WI38 (cell line): ENCODE measurements around the gene SELENOW.
"Not testable (repeated sequence)": the region's sequence is repeated elsewhere in the genome, so short reads cannot be mapped to it uniquely, and the experiment has no call there.

Source experiments
- H3K4me3 ChIP-seq: 2 replicates; pipeline ENCODE4 v1.5.1; 2011; ENCODE audit warnings: low read depth, mild to moderate bottlenecking, control low read depth, low read length
- TF ChIP-seq, protein P1 (sequence below): IDR thresholded peaks from 2 replicates; pipeline ENCODE4 v1.5.1; 2012; ENCODE audit warnings: low read depth, mild to moderate bottlenecking, control low read depth, low read length

SELENOW gene

DNA sequence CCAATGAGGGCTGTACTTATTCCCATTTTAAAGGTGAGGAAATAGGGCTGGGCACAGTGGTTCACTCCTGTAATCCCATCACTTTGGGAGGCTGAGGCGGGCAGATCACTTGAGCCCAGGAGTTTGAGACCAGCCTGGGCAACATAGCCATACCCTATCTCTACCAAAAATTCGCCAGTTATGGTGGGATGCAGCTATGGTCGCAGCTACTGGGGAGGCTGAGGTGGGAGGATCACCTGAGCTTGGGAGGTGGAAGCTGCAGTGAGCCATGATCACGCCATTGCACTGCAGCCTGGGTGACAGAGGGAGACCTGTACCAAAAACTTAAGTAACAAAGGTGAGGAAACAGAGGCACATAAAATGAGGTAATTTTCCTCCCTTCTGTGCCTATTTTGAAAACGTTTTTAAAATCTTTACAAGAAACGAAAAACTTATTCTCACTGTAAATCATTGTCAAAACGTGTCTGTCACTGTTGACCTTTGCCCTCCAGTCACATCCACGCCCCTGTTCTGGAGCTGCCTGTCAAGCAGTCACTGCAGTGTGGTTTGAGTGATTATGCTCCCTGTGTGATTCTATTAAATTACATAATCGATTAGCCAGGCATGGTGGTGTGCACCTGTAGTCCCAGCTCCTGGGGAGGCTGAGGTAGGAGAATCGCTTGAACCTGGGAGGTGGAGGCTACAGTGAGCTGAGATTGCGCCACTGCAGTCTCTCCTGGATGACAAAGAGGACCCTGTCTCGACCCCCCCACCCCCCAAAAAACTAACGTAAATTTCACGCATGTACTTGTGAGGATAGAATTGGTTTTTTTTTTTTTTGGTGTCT is 20.7 kb upstream of the SELENOW start:
- TF ChIP-seq, protein P1, sequence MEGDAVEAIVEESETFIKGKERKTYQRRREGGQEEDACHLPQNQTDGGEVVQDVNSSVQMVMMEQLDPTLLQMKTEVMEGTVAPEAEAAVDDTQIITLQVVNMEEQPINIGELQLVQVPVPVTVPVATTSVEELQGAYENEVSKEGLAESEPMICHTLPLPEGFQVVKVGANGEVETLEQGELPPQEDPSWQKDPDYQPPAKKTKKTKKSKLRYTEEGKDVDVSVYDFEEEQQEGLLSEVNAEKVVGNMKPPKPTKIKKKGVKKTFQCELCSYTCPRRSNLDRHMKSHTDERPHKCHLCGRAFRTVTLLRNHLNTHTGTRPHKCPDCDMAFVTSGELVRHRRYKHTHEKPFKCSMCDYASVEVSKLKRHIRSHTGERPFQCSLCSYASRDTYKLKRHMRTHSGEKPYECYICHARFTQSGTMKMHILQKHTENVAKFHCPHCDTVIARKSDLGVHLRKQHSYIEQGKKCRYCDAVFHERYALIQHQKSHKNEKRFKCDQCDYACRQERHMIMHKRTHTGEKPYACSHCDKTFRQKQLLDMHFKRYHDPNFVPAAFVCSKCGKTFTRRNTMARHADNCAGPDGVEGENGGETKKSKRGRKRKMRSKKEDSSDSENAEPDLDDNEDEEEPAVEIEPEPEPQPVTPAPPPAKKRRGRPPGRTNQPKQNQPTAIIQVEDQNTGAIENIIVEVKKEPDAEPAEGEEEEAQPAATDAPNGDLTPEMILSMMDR, result no peak
- no peak overlapping the region for H3K4me3 ChIP-seq

DNA sequence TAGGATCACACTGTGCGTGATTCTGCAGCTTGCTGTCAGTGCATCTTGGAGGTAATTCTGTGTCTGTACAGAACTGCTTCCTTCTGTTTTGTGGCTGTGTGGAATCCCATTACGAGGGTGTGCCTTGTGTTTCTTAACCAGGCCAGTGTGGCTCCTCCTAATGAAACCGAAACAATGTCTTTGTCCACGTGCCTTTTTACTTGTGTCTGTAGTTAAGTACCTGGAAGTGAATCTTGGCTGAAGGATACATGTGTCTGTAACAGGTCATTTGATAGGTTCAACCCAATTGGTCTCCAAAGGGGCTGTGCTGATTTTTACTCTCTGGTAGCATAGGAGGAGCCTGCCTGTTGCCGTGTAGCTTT is 20.1 kb upstream of the SELENOW start:
- no peak overlapping the region for H3K4me3 ChIP-seq
- TF ChIP-seq, protein P1, result no peak

DNA sequence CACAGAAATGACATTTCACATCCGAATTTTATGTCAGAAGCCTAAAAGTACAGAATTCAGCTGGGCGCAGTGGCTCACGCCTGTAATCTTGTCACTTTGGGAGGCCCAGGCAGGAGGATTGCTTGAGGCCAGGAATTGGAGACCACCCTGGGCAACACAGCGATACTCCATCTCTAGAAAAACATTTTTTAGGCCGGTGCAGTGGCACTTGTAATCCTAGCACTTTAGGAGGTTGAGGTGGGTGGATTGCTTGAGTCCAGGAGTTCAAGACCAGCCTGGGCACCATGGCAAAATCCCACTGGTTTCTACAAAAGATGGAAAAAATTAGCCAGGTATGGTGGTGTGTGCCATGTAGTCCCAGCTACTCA is 17.9 kb upstream of the SELENOW start:
- H3K4me3 ChIP-seq, result no peak overlapping the region
- TF ChIP-seq, protein P1, result no peak

DNA sequence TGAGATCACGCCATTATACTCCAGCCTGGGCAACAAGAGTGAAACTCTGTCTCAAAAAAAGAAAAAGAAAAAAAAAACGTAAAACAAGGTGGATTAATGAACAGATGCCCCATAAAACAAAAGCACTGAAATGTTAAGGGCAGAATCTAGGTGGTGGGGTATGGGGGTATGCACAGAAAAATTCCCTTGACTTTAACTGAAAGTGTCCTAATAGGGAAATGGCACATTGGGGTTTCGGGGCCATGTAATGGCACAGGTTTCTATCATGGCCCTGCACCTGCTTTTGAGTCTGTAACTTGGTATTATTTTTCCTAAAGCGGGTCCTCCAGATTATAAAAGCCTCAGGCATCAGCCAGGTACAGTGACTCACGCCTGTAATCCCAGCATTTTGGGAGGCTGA is 16.9 kb upstream of the SELENOW start:
- H3K4me3 ChIP-seq, result no peak overlapping the region
- TF ChIP-seq, protein P1, result no peak

DNA sequence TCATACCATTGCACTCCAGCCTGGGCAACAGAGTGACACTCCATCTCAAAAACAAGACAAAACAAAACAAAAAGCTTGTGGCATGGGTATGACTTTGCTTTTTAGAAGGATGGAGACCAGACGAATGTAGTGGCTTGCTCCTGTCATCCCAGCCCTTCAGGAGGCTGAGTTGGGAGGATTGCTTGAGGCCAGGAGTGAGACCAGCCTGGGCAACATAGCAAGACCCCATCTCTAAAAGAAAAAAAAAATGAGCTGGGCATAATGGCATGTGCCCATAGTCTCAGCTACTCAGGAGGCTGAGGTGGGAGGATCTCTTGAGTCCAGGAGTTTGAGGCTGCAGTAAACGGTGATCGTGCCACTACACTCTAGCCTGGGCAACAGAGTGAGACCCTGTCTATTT is 16.4 kb upstream of the SELENOW start:
- TF ChIP-seq, protein P1, result no peak
- no peak overlapping the region for H3K4me3 ChIP-seq

DNA sequence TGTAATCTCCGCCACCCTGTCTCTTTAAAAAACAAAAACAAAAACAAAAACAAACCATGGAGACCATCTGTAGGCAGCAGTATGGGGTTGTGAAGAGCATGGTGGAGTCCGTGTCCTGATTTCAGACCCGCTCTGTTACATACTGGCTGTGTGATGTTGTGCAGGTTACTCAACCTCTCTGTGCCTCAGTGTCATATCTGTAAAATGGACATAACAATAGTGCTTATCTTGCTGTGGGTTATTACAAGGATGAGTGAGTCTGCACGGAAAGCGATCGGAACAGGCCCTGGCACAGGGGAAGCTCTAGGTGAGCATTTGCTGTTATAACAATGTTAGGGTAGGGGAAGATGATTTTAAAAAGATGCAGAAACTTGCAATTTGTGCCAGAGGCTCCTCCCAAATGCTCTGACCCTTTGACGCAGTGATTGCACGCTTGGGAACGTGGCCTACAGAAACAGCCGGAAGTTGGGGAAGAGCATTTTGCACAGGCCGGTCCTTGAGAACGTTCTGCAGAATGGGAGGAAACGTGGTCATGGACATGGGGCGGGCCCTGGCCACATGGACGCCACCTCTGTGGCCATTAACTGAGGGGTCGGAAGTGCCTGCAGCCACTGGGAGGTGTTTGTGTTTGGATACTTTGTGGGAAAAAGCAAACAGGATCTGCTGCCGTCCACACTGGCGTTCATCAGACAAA is 15.7 kb upstream of the SELENOW start:
- TF ChIP-seq, protein P1, result no peak
- no peak overlapping the region for H3K4me3 ChIP-seq

DNA sequence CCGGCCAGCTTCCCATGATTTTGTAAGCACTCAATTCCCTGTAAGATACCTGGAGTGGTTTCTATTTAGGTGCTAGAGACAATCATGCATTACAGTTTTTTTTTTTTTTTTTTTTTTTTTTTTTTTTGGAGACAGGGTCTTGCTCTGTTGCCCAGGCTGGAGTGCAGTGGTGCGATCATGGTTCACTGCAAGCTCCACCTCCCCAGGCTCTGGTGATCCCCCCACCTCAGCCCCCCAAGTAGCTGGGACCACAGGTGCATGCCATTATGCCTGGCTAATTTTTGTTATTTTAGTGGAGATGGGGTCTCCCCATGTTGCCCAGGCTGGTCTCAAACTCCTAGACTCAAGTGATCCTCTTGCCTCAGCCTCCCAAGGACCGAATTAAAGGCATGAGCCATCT is 13.8 kb upstream of the SELENOW start:
- H3K4me3 ChIP-seq, result not testable (repeated sequence)
